ENCODE results near the gene EPN2.

EPN2 gene

GRCh38 chr17:19290066-19290705 lies 53.0 kb downstream of the EPN2 start:
- in situ Hi-C loops (cut with HindIII; ENCODE audit: low sequenced_read_pairs) = no loop called here

- in situ Hi-C loops (cut with HindIII; ENCODE audit: low sequenced_read_pairs) = no loop called here
These were observed 54.6 kb downstream of the EPN2 start for GRCh38 chr17:19291646-19292376.

- in situ Hi-C loops (cut with HindIII; ENCODE audit: low sequenced_read_pairs) = no loop called here
These were observed 55.2 kb downstream of the EPN2 start for GRCh38 chr17:19292377-19292711.

- in situ Hi-C loops (cut with HindIII; ENCODE audit: low sequenced_read_pairs) = no loop called here
These were observed 57.3 kb downstream of the EPN2 start for GRCh38 chr17:19294443-19294842.

- in situ Hi-C loops (cut with HindIII; ENCODE audit: low sequenced_read_pairs) = no loop called here
These were observed 58.4 kb downstream of the EPN2 start for GRCh38 chr17:19295473-19296135.

DNA sequence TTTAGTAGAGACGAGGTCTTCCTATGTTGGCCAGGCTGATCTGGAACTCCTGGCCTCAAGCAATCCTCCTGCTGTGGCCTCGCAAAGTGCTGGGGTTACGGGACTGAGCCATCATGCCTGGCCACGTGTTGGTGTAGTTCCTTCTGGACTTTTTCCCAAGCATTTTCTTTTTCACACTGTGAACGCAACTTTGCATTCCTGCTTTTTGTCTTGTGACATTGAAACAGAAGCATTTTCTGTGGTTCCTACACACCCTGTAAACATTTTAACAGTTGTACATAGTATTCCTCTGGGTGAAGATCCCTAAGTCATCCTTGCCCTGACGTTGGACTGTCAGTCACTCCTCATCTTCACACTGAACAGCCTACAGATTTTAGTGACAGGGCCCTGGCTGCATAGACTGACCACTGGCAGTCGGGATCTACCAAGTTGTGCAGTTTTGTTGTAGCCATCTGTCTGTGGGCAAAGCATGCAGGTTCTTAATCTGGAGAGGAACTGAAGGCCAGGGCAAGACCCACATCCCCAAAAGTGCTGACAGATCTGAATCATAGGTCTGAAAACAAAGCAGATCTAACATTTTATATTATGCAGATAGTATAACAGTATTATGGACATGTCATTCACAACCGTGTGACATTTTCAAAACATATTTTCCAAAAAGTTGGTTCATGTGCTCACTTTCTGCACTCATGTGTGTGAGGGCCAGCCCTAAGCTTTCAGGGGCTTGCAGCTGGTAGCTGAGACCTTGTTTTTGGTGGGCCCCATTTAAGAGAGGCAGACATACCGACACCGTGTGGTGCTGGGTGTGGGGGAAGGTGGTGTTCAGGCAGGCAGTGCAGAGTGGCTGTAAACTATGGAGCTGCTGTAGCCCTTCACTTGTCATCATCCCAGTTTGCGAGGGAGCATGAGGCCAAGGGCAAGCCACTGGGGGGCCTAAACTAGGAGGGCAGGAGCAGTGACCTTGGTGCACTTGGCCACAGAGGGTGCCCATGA lies 59.9 kb downstream of the EPN2 start:
- in situ Hi-C loops (cut with HindIII; ENCODE audit: low sequenced_read_pairs) = no loop called here

GRCh38 chr17:19298569-19299213 lies 61.5 kb downstream of the EPN2 start:
- in situ Hi-C loops (cut with HindIII; ENCODE audit: low sequenced_read_pairs) = no loop called here

DNA sequence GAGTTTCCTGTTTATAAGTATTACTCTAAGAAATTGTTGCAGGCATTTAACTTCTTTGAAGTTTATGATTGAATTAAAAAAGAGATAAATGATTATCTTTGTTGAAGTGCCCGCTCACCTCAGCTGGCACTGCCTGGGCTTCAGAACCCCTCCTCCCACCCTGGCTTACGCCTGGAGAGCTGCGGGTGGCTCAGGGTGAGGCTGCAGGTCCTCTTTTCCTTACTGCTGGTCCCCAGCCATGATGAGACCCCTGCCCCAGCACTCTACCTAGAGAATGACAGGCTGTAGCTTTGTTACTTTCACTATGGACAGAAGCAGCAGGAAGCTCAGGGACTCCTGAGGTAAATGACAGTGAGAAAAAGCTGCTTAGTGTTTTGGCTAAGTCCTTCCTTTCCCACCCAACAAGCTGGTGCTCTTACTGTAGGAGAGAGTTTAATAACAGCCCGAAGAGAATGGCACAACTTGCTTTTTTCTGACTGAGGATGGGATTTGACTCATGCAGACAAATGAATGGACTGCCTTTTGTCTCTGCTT lies 62.1 kb downstream of the EPN2 start:
- in situ Hi-C loops (cut with HindIII; ENCODE audit: low sequenced_read_pairs) = no loop called here

DNA sequence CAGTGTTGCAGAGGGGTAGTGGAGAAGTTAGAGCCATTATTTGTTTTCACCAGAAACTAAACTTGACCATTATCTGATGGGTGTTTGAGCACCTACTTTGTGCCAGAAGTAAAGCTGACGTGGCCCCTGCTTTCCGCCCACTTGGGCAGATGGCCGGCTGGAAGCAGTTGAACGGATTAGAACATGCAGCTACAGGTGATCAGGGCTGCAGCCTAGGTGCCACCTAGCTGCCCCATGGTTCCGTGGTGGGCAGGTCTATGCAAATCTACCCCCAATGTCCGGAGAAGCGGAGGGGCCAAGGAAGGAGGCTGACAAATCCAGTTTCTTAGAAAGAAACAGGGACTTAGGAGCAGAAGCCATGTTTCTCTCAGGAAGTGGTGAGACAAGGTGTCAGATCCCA lies 62.7 kb downstream of the EPN2 start:
- in situ Hi-C loops (cut with HindIII; ENCODE audit: low sequenced_read_pairs) = no loop called here

DNA sequence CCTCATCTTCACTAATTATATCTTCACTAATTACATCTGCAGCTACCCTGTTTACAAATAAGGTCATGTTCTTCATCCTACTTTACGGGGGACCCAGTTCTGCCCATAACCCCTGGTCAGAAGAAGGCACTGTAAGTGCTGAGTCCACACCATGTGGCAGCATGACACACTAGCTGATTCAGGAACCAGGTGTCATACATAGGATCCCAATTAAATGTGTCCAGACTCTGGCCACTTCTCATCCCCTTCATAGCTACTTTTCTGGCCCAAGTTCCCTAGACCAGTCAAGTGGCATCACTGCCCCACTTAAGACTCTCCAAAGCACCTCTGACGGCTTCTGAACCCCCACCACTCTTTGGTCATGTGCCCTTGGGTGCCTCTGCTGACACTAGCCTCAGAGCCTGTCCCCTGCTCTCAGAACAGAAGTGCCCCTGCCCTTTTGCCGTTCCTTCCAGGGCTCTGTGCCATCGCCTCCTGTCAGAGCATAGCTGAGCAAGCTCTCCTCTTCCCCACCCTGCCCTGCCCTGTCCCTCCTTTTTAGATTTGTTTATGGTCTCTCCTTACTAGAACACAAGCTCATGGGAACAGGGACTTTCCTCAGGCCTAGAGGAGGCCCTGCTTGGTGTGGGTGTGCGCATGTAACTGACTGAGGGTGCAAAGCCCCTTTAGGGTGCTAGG lies 64.2 kb downstream of the EPN2 start:
- in situ Hi-C loops (cut with HindIII; ENCODE audit: low sequenced_read_pairs) = no loop called here

- in situ Hi-C loops (cut with HindIII; ENCODE audit: low sequenced_read_pairs) = no loop called here
These were observed 64.8 kb downstream of the EPN2 start for GRCh38 chr17:19301973-19302372.

DNA sequence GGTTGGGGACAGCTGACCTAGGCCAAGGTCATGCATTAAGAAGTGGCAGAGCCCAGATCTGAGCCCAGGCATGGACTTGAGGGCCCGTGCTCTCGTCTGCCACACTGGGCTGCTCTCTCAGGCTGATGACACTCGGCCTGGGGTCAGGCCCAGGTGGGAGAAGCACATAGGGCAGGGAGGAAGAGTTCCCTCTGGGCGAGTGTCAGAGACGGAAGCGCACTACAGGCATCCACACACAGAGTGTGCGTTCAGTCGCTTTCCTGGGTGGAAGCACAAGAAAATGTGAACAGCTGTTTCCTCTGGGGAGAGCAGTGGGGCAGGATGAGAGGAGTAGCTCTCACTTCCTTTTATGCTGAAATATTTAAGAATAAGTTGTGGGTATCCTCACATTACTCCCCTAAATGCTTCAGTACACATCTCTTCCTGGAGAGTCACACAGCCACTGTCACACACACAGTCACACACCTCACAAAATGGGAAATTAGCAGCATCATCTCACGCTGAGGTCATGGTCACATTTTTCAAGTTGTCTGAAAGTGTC lies 65.7 kb downstream of the EPN2 start:
- in situ Hi-C loops (cut with HindIII; ENCODE audit: low sequenced_read_pairs) = no loop called here

- in situ Hi-C loops (cut with HindIII; ENCODE audit: low sequenced_read_pairs) = no loop called here
These were observed 66.2 kb downstream of the EPN2 start for GRCh38 chr17:19303367-19303776.

GRCh38 chr17:19304209-19304608 lies 67.0 kb downstream of the EPN2 start:
- in situ Hi-C loops (cut with HindIII; ENCODE audit: low sequenced_read_pairs) = no loop called here

GRCh38 chr17:19304751-19305150 lies 67.6 kb downstream of the EPN2 start:
- in situ Hi-C loops (cut with HindIII; ENCODE audit: low sequenced_read_pairs) = no loop called here

DNA sequence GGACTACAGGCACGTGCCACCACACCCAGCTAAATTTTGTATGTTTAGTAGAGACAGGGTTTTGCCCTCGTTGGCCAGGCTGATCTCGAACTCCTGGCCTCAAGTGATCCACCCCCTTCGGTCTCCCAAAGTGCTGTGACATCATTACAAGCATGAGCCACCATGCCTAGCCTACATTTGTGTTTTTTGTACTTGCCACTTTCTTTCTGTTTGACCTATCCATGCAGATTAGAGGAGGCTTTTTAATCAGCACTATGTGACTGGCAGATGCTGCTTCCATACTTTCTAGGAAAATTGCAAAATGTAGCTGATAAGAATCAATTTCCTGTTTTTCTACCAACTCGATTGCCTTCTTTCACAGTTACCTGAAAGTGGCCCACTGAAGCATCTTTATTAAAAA lies 68.1 kb downstream of the EPN2 start:
- in situ Hi-C loops (cut with HindIII; ENCODE audit: low sequenced_read_pairs) = no loop called here

DNA sequence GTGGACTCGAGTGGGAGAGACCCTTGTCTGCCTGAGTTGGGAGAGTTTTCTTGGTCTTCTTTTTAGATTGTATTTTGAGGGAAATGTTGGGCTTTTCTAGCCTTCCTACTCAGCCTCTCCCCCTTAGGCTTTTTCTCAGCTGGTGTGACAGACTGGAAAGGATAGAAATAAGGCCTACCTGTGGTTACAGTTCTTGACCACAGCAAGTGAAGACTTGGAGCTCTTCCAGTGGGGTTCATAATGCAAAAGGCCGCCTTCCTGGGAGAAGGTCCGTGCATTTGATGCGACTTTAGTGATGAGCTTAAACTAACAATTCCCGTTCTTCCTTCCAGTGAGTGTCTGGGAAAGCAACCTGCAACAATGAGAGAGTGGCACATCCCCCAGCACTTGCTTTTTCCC lies 68.6 kb downstream of the EPN2 start:
- in situ Hi-C loops (cut with HindIII; ENCODE audit: low sequenced_read_pairs) = no loop called here

- in situ Hi-C loops (cut with HindIII; ENCODE audit: low sequenced_read_pairs) = no loop called here
These were observed 69.3 kb downstream of the EPN2 start for GRCh38 chr17:19306160-19307111.
